H9 (cell line): Measurements from ENCODE around the gene IL1B. TPM values are rescaled to one million over a fixed set of nuclear protein-coding genes. Genes with fewer than 3 reads are reported as not detected.

ENCODE experiments used
- DNase-seq: peaks from one replicate; pipeline ENCODE4 v3.0.0-alpha.2; 2017
- H2AFZ ChIP-seq: one replicate; pipeline ENCODE4 v1.6.1; 2013; ENCODE audit warnings: mild to moderate bottlenecking, low read length, control low read depth, moderate library complexity
- H2AK5ac ChIP-seq: 2 replicates; pipeline ENCODE4 v1.6.1; 2013; ENCODE audit warnings: low read length, control low read depth, mixed read lengths; ENCODE audit not compliant: insufficient read length
- H2BK120ac ChIP-seq: one replicate; pipeline ENCODE4 v1.6.1; 2013; ENCODE audit warnings: low read depth, mild to moderate bottlenecking, low read length, control low read depth, inconsistent platforms; ENCODE audit not compliant: poor library complexity, severe bottlenecking
- H2BK12ac ChIP-seq: 2 replicates; pipeline ENCODE4 v1.6.1; 2013; ENCODE audit warnings: low read length, control low read depth, mixed read lengths, low read depth; ENCODE audit not compliant: insufficient read length
- H2BK15ac ChIP-seq: 2 replicates; pipeline ENCODE4 v1.6.1; 2013; ENCODE audit warnings: low read depth, low read length, control low read depth
- H2BK20ac ChIP-seq: one replicate; pipeline ENCODE4 v1.6.1; 2013; ENCODE audit warnings: low read depth, mild to moderate bottlenecking, low read length, control low read depth, inconsistent platforms; ENCODE audit not compliant: poor library complexity, severe bottlenecking
- H2BK5ac ChIP-seq: 2 replicates; pipeline ENCODE4 v1.6.1; 2013; ENCODE audit warnings: low read length, control low read depth, mixed read lengths; ENCODE audit not compliant: insufficient read length
- H3K14ac ChIP-seq: 2 replicates; pipeline ENCODE4 v1.6.1; 2013; ENCODE audit warnings: low read length, control low read depth; ENCODE audit not compliant: insufficient read depth
- H3K18ac ChIP-seq: 2 replicates; pipeline ENCODE4 v1.6.1; 2013; ENCODE audit warnings: low read depth, mild to moderate bottlenecking, mixed read lengths, low read length, control low read depth; ENCODE audit not compliant: insufficient read length
- H3K23ac ChIP-seq: 2 replicates; pipeline ENCODE4 v1.6.1; 2013; ENCODE audit warnings: low read length, control low read depth, mixed read lengths, low read depth; ENCODE audit not compliant: insufficient read length
- H3K23me2 ChIP-seq: 2 replicates; pipeline ENCODE4 v1.6.1; 2013; ENCODE audit warnings: low read depth, mild to moderate bottlenecking, mixed read lengths, low read length, control low read depth; ENCODE audit not compliant: insufficient read length, poor library complexity, severe bottlenecking
- H3K27ac ChIP-seq: 2 replicates; pipeline ENCODE4 v1.5.1; 2013; ENCODE audit warnings: low read length, control low read depth, mixed read lengths, low read depth; ENCODE audit not compliant: insufficient read length
- H3K27me3 ChIP-seq: 2 replicates; pipeline ENCODE4 v1.6.1; 2013; ENCODE audit warnings: low read length, control low read depth, inconsistent platforms; ENCODE audit not compliant: insufficient read depth
- H3K4ac ChIP-seq: 2 replicates; pipeline ENCODE4 v1.6.1; 2013; ENCODE audit warnings: low read depth, mild to moderate bottlenecking, control low read depth, inconsistent platforms, low read length, moderate library complexity
- H3K4me1 ChIP-seq: 2 replicates; pipeline ENCODE4 v1.6.1; 2013; ENCODE audit warnings: low read length, control low read depth, inconsistent platforms; ENCODE audit not compliant: insufficient read depth
- H3K4me2 ChIP-seq: 2 replicates; pipeline ENCODE4 v1.6.1; 2013; ENCODE audit warnings: low read length, control low read depth, mixed read lengths; ENCODE audit not compliant: insufficient read length, insufficient read depth
- H3K56ac ChIP-seq: 2 replicates; pipeline ENCODE4 v1.6.1; 2013; ENCODE audit warnings: low read depth, mild to moderate bottlenecking, mixed read lengths, low read length, control low read depth; ENCODE audit not compliant: insufficient read length
- H3K79me1 ChIP-seq: 2 replicates; pipeline ENCODE4 v1.6.1; 2013; ENCODE audit warnings: low read depth, mild to moderate bottlenecking, moderate library complexity, low read length, control low read depth, inconsistent platforms; ENCODE audit not compliant: insufficient read depth, poor library complexity, severe bottlenecking
- H3K79me2 ChIP-seq: 2 replicates; pipeline ENCODE4 v1.6.1; 2013; ENCODE audit warnings: low read length, control low read depth, inconsistent platforms; ENCODE audit not compliant: insufficient read depth
- H3K9ac ChIP-seq: 2 replicates; pipeline ENCODE4 v1.6.1; 2013; ENCODE audit warnings: low read length, control low read depth, mixed read lengths; ENCODE audit not compliant: insufficient read length; ENCODE audit errors: extremely low read depth
- H3K9me3 ChIP-seq: one replicate; pipeline ENCODE4 v1.6.1; 2013; ENCODE audit warnings: low read depth, low read length, inconsistent platforms; ENCODE audit not compliant: control insufficient read depth
- H3T11ph ChIP-seq: one replicate; pipeline ENCODE4 v1.6.1; 2013; ENCODE audit warnings: mild to moderate bottlenecking, low read length, control low read depth, inconsistent platforms
- H4K20me1 ChIP-seq: one replicate; pipeline ENCODE4 v1.6.1; 2013; ENCODE audit not compliant: control insufficient read depth, insufficient read length, insufficient read depth
- H4K5ac ChIP-seq: 2 replicates; pipeline ENCODE4 v1.6.1; 2013; ENCODE audit warnings: low read depth, mild to moderate bottlenecking, mixed read lengths, low read length, control low read depth; ENCODE audit not compliant: insufficient read length
- H4K8ac ChIP-seq: replicated peaks from 2 replicates; pipeline ENCODE4 v1.6.1; 2013; ENCODE audit warnings: low read length, control low read depth, mixed read lengths, low read depth; ENCODE audit not compliant: insufficient read length
- H4K91ac ChIP-seq: 2 replicates; pipeline ENCODE4 v1.6.1; 2013; ENCODE audit warnings: low read depth, mild to moderate bottlenecking, moderate library complexity, mixed read lengths, low read length, control low read depth; ENCODE audit not compliant: insufficient read length
- H3K27ac Mint-ChIP-seq, 3 experiments: 2 replicates in 2 of 3; 3 replicates in 1 of 3; pipeline ENCODE4 v1.8.0; 2020 to 2021; ENCODE audit warnings: mixed read lengths in 3 of 3, mild to moderate bottlenecking in 1 of 3, moderate library complexity in 1 of 3
- H3K27me3 Mint-ChIP-seq: 2 replicates; pipeline ENCODE4 v1.8.0; 2021; ENCODE audit warnings: low read depth, mild to moderate bottlenecking, moderate library complexity, mixed read lengths
- H3K36me3 Mint-ChIP-seq, 3 experiments: 2 replicates in 2 of 3; 3 replicates in 1 of 3; pipeline ENCODE4 v1.8.0; 2020 to 2021; ENCODE audit warnings: low read depth in 3 of 3, mixed read lengths in 3 of 3; ENCODE audit not compliant: insufficient read depth in 1 of 3
- H3K4me1 Mint-ChIP-seq, 2 experiments: 2 replicates each; pipeline ENCODE4 v1.8.0; 2020; ENCODE audit warnings: mixed read lengths in 2 of 2
- H3K4me3 Mint-ChIP-seq, 2 experiments: 2 replicates in 1 of 2; 3 replicates in 1 of 2; pipeline ENCODE4 v1.8.0; 2020 to 2021; ENCODE audit warnings: mild to moderate bottlenecking in 2 of 2, mixed read lengths in 2 of 2, moderate library complexity in 1 of 2
- H3K9me3 Mint-ChIP-seq, 2 experiments: 2 replicates in 1 of 2; 3 replicates in 1 of 2; pipeline ENCODE4 v1.8.0; 2020; ENCODE audit warnings: mild to moderate bottlenecking in 2 of 2, mixed read lengths in 2 of 2, moderate library complexity in 1 of 2
- CTCF ChIP-seq: fragments of 200-600 bp; sonication (generic); conservative IDR thresholded peaks from 3 replicates; pipeline ENCODE4 v1.8.0; 2021; ENCODE audit warnings: antibody characterized with exemption, mild to moderate bottlenecking
- WGBS: extraction: QIAGEN DNeasy Blood & Tissue Kit; methylation state at CpG from one replicate; pipeline ENCODE4 v1.1.7; 2013; ENCODE audit warnings: missing lambda C conversion rate, low lambda C conversion rate, mixed read lengths; ENCODE audit not compliant: insufficient read length; ENCODE audit errors: extremely low coverage; 5-methylcytosine and 5-hydroxymethylcytosine counted together
- total RNA-seq: library from RNA; stranded (reverse); gene quantifications from 2 replicates; pipeline ENCODE4 v1.2.1, GENCODE V29; 2021

IL1B gene
- total RNA-seq, 1 experiment from 2014 or later: not detected

- no peak for TF ChIP-seq CTCF
- no peaks in the 10 kb centered on the region for H3K23me2 ChIP-seq
- no peak overlapping the region for H3K4ac ChIP-seq
- no peak overlapping the region for H3K4me3 Mint-ChIP-seq
- H2BK20ac ChIP-seq: no peak overlapping the region
- no peak overlapping the region for H2BK12ac ChIP-seq
- no peak overlapping the region for H2BK5ac ChIP-seq
- H3K18ac ChIP-seq: no peak overlapping the region
- no peak overlapping the region for H2AFZ ChIP-seq
- H3K4me1 ChIP-seq: peaks cover 7% of the 10 kb centered on the region
- no peak overlapping the region for H3K4me2 ChIP-seq
- H4K5ac ChIP-seq: no peak overlapping the region
- no peaks in the 10 kb centered on the region for H3K9me3 ChIP-seq
- H3K27ac Mint-ChIP-seq: no peak overlapping the region
- H3K4me1 Mint-ChIP-seq: peaks cover 53 to 62% of the 10 kb centered on the region in 2 experiments
- no peaks in the 10 kb centered on the region for H3K27me3 Mint-ChIP-seq
- H3K79me1 ChIP-seq: no peaks in the 10 kb centered on the region
- no peak overlapping the region for H3K27ac ChIP-seq
- H2BK120ac ChIP-seq: no peak overlapping the region
- no peak overlapping the region for H3K23ac ChIP-seq
- no peak overlapping the region for H3K14ac ChIP-seq
- H3K36me3 Mint-ChIP-seq: peaks cover 1 to 5% (median 3%) of the 10 kb centered on the region in 3 experiments; a peak in 4 of 7 replicates
- no peak for DNase-seq
- H4K8ac ChIP-seq: no peak overlapping the region
- no peaks in the 10 kb centered on the region for H4K20me1 ChIP-seq
- peaks cover 3 to 4% of the 10 kb centered on the region in 2 experiments; a peak in 4 of 5 replicates for H3K9me3 Mint-ChIP-seq
- no peak overlapping the region for H3K56ac ChIP-seq
- H2BK15ac ChIP-seq: no peak overlapping the region
- H3T11ph ChIP-seq: no peak overlapping the region
- no peak overlapping the region for H3K9ac ChIP-seq
- no peaks in the 10 kb centered on the region for H3K27me3 ChIP-seq
- H3K79me2 ChIP-seq: no peaks in the 10 kb centered on the region
- WGBS: no CpG with 5 or more reads among the region's 4 CpGs
- H4K91ac ChIP-seq: no peak overlapping the region
- H2AK5ac ChIP-seq: no peak overlapping the region
Measured at GRCh38 chr2:112787729-112788393, 48.7 kb downstream of the IL1B start.
